ENCODE data around the gene DPEP3.

DPEP3 gene

GRCh38 chr16:67966549-67967182 is 13.6 kb downstream of the DPEP3 start:
- no peak for ATAC-seq

- no peak for ATAC-seq
Measured at GRCh38 chr16:67965668-67966548, 14.4 kb downstream of the DPEP3 start.

- no peak for ATAC-seq
Measured at GRCh38 chr16:67964477-67965131, 15.7 kb downstream of the DPEP3 start.

GRCh38 chr16:67963662-67964321 is 16.5 kb downstream of the DPEP3 start:
- ATAC-seq = no peak

- no peak for ATAC-seq
Measured at GRCh38 chr16:67963292-67963661, 17.0 kb downstream of the DPEP3 start.

GRCh38 chr16:67962135-67962534 is 18.2 kb downstream of the DPEP3 start:
- ATAC-seq = no peak

GRCh38 chr16:67961551-67961957 is 18.7 kb downstream of the DPEP3 start:
- ATAC-seq = no peak

GRCh38 chr16:67959536-67960329 is 20.6 kb downstream of the DPEP3 start:
- ATAC-seq = no peak

- no peak for ATAC-seq
Measured at GRCh38 chr16:67957622-67958021, 22.7 kb downstream of the DPEP3 start.

GRCh38 chr16:67954421-67955196 is 25.7 kb downstream of the DPEP3 start:
- ATAC-seq = no peak

- no peak for ATAC-seq
Measured at GRCh38 chr16:67953641-67954375, 26.5 kb downstream of the DPEP3 start.

- ATAC-seq = no peak
Measured at GRCh38 chr16:67951485-67951884, 28.8 kb downstream of the DPEP3 start.

- ATAC-seq = no peak
Measured at GRCh38 chr16:67950335-67950843, 29.9 kb downstream of the DPEP3 start.

GRCh38 chr16:67949645-67950044 is 30.7 kb downstream of the DPEP3 start:
- ATAC-seq = no peak

GRCh38 chr16:67948015-67948414 is 32.3 kb downstream of the DPEP3 start:
- no peak for ATAC-seq

- ATAC-seq = no peak
Measured at GRCh38 chr16:67946966-67947558, 33.2 kb downstream of the DPEP3 start.

GRCh38 chr16:67946128-67946569 is 34.1 kb downstream of the DPEP3 start:
- no peak for ATAC-seq

- ATAC-seq = no peak
Measured at GRCh38 chr16:67945392-67945933, 34.8 kb downstream of the DPEP3 start.

- no peak for ATAC-seq
Measured at GRCh38 chr16:67944690-67945391, 35.5 kb downstream of the DPEP3 start.

Data from activated CD4-positive, CD25-positive, alpha-beta regulatory T cell treated with anti-CD3 and anti-CD28 coated beads, Interleukin-2, amount 50 U/mL, for 24 hours (primary cell).